Endothelial cell of umbilical vein (primary cell): ENCODE results near the gene DCAF11. TPM values are rescaled to one million over a fixed set of nuclear protein-coding genes. Genes with fewer than 3 reads are reported as not detected.

Experiments
- BruUV-seq: library from RNA; stranded (reverse); fragments of 400-500 nt; replicated peaks from 2 replicates; lab custom pipeline; 2021; lab: Mats Ljungman, UMichigan
- CTCF ChIA-PET: fragments of 300-600, 350-600 bp; sonication (Branson Sonifier 250); formaldehyde crosslinking; loops from one replicate; lab custom pipeline; 2021; ENCODE audit warnings: antibody characterized with exemption, inconsistent platforms; lab: Charles Lee
- POLR2A ChIA-PET: fragments of 300-600, 350-600 bp; sonication (Branson Sonifier 250); formaldehyde crosslinking; loops from one replicate; lab custom pipeline; 2021; ENCODE audit warnings: antibody characterized with exemption, inconsistent platforms; lab: Charles Lee
- DNase-seq: peaks from one replicate; pipeline ENCODE4 v3.0.0-alpha.2; 2011; ENCODE audit warnings: low read depth, low spot score
- FAIRE-seq: peaks from 2 replicates; lab custom pipeline; 2011; peaks lifted over from hg19 to GRCh38; lab: Jason Lieb, UNC
- H2AFZ ChIP-seq: 2 replicates; pipeline ENCODE4 v1.6.0; 2012; ENCODE audit warnings: low read depth, low read length, control low read depth, inconsistent platforms
- H3K27ac ChIP-seq: 2 replicates; pipeline ENCODE4 v1.5.1; 2011; ENCODE audit warnings: low read depth, mild to moderate bottlenecking, control low read depth, low read length, moderate library complexity; ENCODE audit not compliant: insufficient read depth
- H3K27me3 ChIP-seq, 2 experiments: 2 replicates each; pipeline versions ENCODE4 v1.6.0 to v1.6.1; 2011; ENCODE audit warnings: low read length in 2 of 2, mixed read lengths in 1 of 2; ENCODE audit not compliant: control insufficient read depth in 2 of 2, insufficient read depth in 2 of 2
- H3K36me3 ChIP-seq, 2 experiments: 2 replicates in 1 of 2; 3 replicates in 1 of 2; pipeline ENCODE4 v1.5.1; 2011; ENCODE audit warnings: low read length in 2 of 2, mild to moderate bottlenecking in 1 of 2, moderate library complexity in 1 of 2; ENCODE audit not compliant: control insufficient read depth in 2 of 2, insufficient read depth in 2 of 2; ENCODE audit errors: extremely low read depth in 1 of 2
- H3K4me1 ChIP-seq: 3 replicates; pipeline ENCODE4 v1.5.1; 2011; ENCODE audit warnings: mild to moderate bottlenecking, low read length; ENCODE audit not compliant: control insufficient read depth, insufficient read depth; ENCODE audit errors: extremely low read depth
- H3K4me2 ChIP-seq: 2 replicates; pipeline ENCODE4 v1.6.1; 2011; ENCODE audit warnings: low read length, control low read depth, mixed read lengths; ENCODE audit not compliant: insufficient read depth
- H3K4me3 ChIP-seq, 3 experiments: fragments of 200-600 bp in 1 of 3; sonication (generic), shearing (Covaris generic) in 1 of 3; replicated peaks in 1 of 3; 2 replicates each; pipeline ENCODE4 v1.5.1; 2011 to 2016; ENCODE audit warnings: control low read depth in 3 of 3, low read length in 3 of 3, mild to moderate bottlenecking in 2 of 3, inconsistent platforms in 1 of 3, low read depth in 1 of 3, moderate library complexity in 1 of 3; ENCODE audit not compliant: insufficient read depth in 1 of 3
- H3K79me2 ChIP-seq: 2 replicates; pipeline ENCODE4 v1.6.0; 2012; ENCODE audit warnings: low read length, inconsistent platforms; ENCODE audit not compliant: control insufficient read depth, insufficient read depth
- H3K9ac ChIP-seq: replicated peaks from 2 replicates; pipeline ENCODE3; 2011; ENCODE audit warnings: low read length, control low read depth; ENCODE audit not compliant: insufficient read depth; ENCODE audit errors: extremely low read depth
- H3K9me1 ChIP-seq: replicated peaks from 3 replicates; pipeline ENCODE4 v1.6.0; 2011; ENCODE audit warnings: mild to moderate bottlenecking, low read length; ENCODE audit not compliant: control insufficient read depth, insufficient read depth; ENCODE audit errors: extremely low read depth
- H3K9me3 ChIP-seq: replicated peaks from 2 replicates; pipeline ENCODE4 v1.5.1; 2012; ENCODE audit warnings: low read length, inconsistent platforms; ENCODE audit not compliant: control insufficient read depth, insufficient read depth
- H4K20me1 ChIP-seq: replicated peaks from 2 replicates; pipeline ENCODE3; 2011; ENCODE audit warnings: mild to moderate bottlenecking, low read length; ENCODE audit not compliant: control insufficient read depth, insufficient read depth; ENCODE audit errors: extremely low read depth
- FOS ChIP-seq: IDR thresholded peaks from 2 replicates; pipeline ENCODE4 v1.6.1; 2011; ENCODE audit warnings: mild to moderate bottlenecking, low read length, moderate library complexity, borderline replicate concordance; ENCODE audit not compliant: insufficient read depth
- GATA2 ChIP-seq: IDR thresholded peaks from 2 replicates; pipeline ENCODE4 v1.7.0; 2011; ENCODE audit warnings: low read depth, mild to moderate bottlenecking, moderate library complexity, mixed read lengths, low read length; ENCODE audit not compliant: insufficient read length, insufficient read depth
- JUN ChIP-seq: IDR thresholded peaks from 2 replicates; pipeline ENCODE4 v1.6.1; 2011; ENCODE audit warnings: borderline replicate concordance, low read depth; ENCODE audit not compliant: insufficient read length, insufficient read depth
- MYC ChIP-seq: IDR thresholded peaks from one replicate; pipeline ENCODE4 v1.6.1; 2011; ENCODE audit warnings: mild to moderate bottlenecking, low read depth, low read length
- POLR2A ChIP-seq: IDR thresholded peaks from 2 replicates; pipeline ENCODE4 v1.6.1; 2012; ENCODE audit warnings: low read depth, mild to moderate bottlenecking, control low read depth, low read length
- POLR2AphosphoS5 ChIP-seq: IDR thresholded peaks from 2 replicates; pipeline ENCODE4 v1.6.1; 2012; ENCODE audit warnings: low read depth, mild to moderate bottlenecking, control low read depth, low read length, moderate library complexity; ENCODE audit not compliant: insufficient read depth
- dilution Hi-C: fragments of 300-500 bp; cut with MboI; formaldehyde crosslinking; loops from one replicate; pipeline ENCODE4 v1.15.0; 2019; ENCODE audit warnings: low sequenced_read_pairs; ENCODE audit not compliant: extremely low pct_ligation_motif_present
- intact Hi-C: fragments of 100-400 bp; cut with micrococcal nuclease; formaldehyde crosslinking; loops from one replicate; pipeline ENCODE4 v1.10.0; 2022
- polyA plus RNA-seq, 4 experiments: library from polyadenylated mRNA; depleted of rRNA in 3 of 4; stranded (reverse) in 3 of 4; unstranded in 1 of 4; fragments of >200 nt; gene quantifications; 2 replicates each; pipeline versions ENCODE4 v1.2.1 to v1.2.3, GENCODE V29; 2011 to 2012; ENCODE audit warnings: missing spikeins in 1 of 4
- total RNA-seq: library from RNA; stranded (reverse); gene quantifications from 2 replicates; pipeline ENCODE4 v1.2.3, GENCODE V29; 2021
- TF ChIP-seq, protein P1 (sequence below), 2 donors: IDR thresholded peaks; 1 replicate in 1 of 2; 2 replicates in 1 of 2; pipeline ENCODE4 v1.5.1; 2011; ENCODE audit warnings: low read length in 2 of 2, mild to moderate bottlenecking in 2 of 2, moderate library complexity in 2 of 2, control low read depth in 1 of 2, inconsistent platforms in 1 of 2, low read depth in 1 of 2; ENCODE audit not compliant: insufficient read depth in 1 of 2; ENCODE audit errors: extremely low read depth in 1 of 2
- TF ChIP-seq, protein P2 (sequence below): IDR thresholded peaks from 2 replicates; pipeline ENCODE4 v1.6.1; 2011; ENCODE audit not compliant: insufficient read depth, insufficient read length

Gene DCAF11
- total and polyA plus RNA-seq, 2 donors (not counting 3 experiments of a cell fraction or from before 2014, with no cell fraction given) = 37.3 to 38.5 TPM

GRCh38 chr14:24165785-24166184, 51.2 kb downstream of the DCAF11 start:
- H3K9me1 ChIP-seq = no peaks in the 10 kb centered on the region
- H4K20me1 ChIP-seq = no peaks in the 10 kb centered on the region
- H3K4me1 ChIP-seq = peaks cover 14% of the 10 kb centered on the region
- no peak overlapping the region for H2AFZ ChIP-seq
- DNase-seq (no peak), FAIRE-seq (no peak)
- H3K36me3 ChIP-seq = peaks cover 17 to 37% of the 10 kb centered on the region in 2 experiments
- TF ChIP-seq POLR2AphosphoS5 = no peak
- no peak for TF ChIP-seq MYC
- no peak for TF ChIP-seq JUN
- no peak for TF ChIP-seq GATA2
- TF ChIP-seq, protein P1, sequence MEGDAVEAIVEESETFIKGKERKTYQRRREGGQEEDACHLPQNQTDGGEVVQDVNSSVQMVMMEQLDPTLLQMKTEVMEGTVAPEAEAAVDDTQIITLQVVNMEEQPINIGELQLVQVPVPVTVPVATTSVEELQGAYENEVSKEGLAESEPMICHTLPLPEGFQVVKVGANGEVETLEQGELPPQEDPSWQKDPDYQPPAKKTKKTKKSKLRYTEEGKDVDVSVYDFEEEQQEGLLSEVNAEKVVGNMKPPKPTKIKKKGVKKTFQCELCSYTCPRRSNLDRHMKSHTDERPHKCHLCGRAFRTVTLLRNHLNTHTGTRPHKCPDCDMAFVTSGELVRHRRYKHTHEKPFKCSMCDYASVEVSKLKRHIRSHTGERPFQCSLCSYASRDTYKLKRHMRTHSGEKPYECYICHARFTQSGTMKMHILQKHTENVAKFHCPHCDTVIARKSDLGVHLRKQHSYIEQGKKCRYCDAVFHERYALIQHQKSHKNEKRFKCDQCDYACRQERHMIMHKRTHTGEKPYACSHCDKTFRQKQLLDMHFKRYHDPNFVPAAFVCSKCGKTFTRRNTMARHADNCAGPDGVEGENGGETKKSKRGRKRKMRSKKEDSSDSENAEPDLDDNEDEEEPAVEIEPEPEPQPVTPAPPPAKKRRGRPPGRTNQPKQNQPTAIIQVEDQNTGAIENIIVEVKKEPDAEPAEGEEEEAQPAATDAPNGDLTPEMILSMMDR (IDR thresholded peaks at IDR 0.05; ENCODE audit: extremely low read depth in 1 of 2, insufficient read depth in 1 of 2, low read depth in 1 of 2, low read length in 2 of 2) = no peak
- TF ChIP-seq, protein P2, sequence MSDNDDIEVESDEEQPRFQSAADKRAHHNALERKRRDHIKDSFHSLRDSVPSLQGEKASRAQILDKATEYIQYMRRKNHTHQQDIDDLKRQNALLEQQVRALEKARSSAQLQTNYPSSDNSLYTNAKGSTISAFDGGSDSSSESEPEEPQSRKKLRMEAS = no peak
- no peak for TF ChIP-seq POLR2A
- TF ChIP-seq FOS = no peak
- no peak overlapping the region for H3K27ac ChIP-seq
- intact Hi-C loops (no loop called here), dilution Hi-C loops (no loop called here)
- H3K9ac ChIP-seq = no peak overlapping the region
- ChIA-PET POLR2A (interaction anchor here (1.2 kb wide), 1 partner anchor 21 kb away, joined by 3 read pairs; no protein-coding TSS in a partner anchor), CTCF (no interaction called here)
- no peaks in the 10 kb centered on the region for H3K9me3 ChIP-seq
- H3K4me3 ChIP-seq = no peak overlapping the region
- no TSS peak for BruUV-seq
- H3K79me2 ChIP-seq = peaks cover 9% of the 10 kb centered on the region
- no peaks in the 10 kb centered on the region for H3K27me3 ChIP-seq
- no peak overlapping the region for H3K4me2 ChIP-seq
